TTC549 (cell line): Measurements from ENCODE around the gene CADM2.

Source experiments
- FAIRE-seq: peaks from 2 replicates; lab custom pipeline; 2012; peaks lifted over from hg19 to GRCh38; lab: Jason Lieb, UNC

The CADM2 gene

GRCh38 chr3:85821130-85821756, 862.5 kb downstream of the CADM2 start:
- no peak for FAIRE-seq

- no peak for FAIRE-seq
Observed at GRCh38 chr3:85835857-85836440, 877.2 kb downstream of the CADM2 start.

- FAIRE-seq: no peak
Observed at GRCh38 chr3:85837402-85837801, 878.6 kb downstream of the CADM2 start.

DNA sequence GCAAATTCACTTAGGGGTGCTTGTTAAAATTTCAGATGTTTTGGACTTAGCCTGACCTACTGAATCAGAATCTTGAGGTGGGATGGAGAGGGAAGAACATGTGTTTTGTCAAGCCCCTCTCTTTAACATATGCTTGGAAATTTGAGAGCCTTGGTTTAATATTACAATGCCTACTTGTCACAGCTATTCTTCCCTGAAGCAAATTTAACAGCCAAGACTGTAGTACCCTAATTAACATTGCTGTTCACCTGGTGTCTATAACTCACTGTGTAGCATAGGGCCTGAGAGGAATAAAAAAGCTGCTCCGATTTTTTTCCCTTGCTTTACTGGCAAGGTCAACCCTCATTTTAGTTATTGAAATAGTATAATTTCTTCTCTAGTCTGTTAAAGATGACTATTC, 880.1 kb downstream of the CADM2 start:
- no peak for FAIRE-seq

- no peak for FAIRE-seq
Observed at GRCh38 chr3:85842081-85842480, 883.3 kb downstream of the CADM2 start.

DNA sequence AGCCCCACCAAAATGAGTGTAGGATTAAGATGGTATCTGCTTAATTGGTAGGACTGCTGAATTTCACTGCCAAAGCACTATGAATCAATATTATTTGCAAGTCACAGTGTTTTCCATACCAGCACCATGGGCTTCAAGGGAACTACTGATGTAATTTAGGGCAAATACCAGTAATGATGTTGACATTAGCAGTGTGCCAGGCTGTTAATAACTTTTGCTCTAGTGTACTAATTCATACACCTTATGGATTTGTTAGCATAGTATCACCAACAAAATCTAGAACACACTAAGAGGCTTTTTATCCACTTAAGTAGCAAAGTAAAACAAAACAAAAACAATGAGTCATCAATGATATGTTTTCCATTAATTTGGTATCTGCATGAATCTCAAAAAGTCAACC, 888.2 kb downstream of the CADM2 start:
- FAIRE-seq: no peak

DNA sequence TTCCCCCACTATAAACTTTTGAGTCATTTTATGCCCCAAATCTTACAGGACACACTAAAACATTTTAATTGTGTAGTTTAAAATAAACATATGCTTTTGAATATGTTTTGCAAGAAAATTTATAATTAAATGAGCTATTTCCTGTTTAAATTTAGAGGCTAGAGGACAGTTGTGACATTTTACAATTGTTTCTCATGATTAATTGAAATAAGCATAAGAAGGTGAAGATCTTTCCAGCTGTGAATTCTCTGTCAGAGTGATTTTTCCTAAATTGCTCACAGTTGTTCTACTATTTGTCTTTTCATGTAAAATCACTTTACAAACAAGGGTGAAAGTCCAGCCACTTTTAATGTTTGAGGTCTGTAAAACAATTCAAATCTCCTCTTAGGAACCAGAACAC, 892.3 kb downstream of the CADM2 start:
- no peak for FAIRE-seq

- FAIRE-seq: no peak
Observed at GRCh38 chr3:85853805-85854204, 895.0 kb downstream of the CADM2 start.

- FAIRE-seq: no peak
Observed at GRCh38 chr3:85862893-85863455, 904.2 kb downstream of the CADM2 start.

DNA sequence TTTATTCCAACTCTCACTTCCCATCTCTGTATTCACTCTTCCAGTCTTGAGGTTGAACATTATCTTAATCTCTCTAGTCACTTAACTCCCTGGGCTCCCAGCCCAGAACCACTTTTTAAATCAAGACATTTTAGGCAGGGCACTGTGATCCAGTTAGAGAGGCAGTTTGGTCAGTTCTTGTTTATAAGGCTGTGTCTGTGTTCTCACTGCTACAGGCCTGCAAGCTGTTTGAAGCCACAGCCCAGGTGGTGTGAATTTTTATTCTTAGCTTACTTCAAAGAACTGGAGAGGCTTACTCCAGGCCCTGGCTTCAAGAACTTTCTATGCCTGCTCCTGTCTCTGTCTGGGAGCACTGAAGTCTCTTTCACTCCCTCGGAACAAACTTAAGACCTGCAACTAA, 906.1 kb downstream of the CADM2 start:
- FAIRE-seq: no peak

- no peak for FAIRE-seq
Observed at GRCh38 chr3:85867072-85867471, 908.3 kb downstream of the CADM2 start.

DNA sequence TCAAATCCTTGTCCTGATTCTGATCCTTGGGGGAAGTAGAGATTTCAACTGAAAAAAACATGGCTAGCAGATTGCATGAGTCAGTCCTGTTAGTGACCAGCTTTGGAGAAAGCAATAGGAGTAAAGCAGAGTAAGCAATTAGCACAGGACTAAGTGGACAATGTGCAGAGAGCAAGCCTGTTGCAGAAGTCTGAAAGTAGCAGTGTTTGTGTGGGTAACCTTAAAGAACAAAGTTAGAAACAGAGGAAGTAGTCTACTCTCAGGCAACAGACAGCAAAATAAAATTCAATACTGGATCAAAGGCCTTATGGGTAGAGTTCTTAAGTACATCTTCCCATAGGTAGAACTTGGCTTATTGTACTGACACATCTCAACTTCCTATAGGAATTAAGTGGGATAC, 916.8 kb downstream of the CADM2 start:
- no peak for FAIRE-seq

GRCh38 chr3:85877631-85878030, 918.8 kb downstream of the CADM2 start:
- no peak for FAIRE-seq

DNA sequence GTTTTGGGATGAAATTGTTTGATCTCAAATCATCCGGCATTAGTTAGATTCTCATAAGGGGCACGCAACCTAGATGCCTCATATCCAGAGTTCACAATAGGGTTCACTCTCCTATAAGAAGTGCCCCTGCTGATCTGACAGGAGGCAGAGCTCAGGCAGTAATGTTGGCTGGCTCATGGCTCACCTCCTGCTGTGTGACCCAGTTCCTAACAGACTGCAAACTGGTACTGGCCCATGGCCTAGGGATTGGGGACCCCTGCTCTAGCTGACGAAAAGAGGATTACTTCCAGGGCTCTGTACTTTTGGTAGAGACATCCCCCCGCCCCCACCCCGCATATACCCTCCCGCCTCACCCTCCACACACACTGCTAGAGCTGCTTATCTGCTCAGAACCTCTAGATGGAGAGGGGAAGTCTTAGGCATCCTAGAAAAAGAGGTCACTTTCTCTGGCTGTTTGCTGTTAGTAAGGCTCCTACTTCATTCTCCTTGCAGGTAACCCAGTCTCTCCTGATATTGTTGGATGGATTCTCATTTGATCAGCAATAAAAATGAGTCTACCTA, 923.1 kb downstream of the CADM2 start:
- no peak for FAIRE-seq

DNA sequence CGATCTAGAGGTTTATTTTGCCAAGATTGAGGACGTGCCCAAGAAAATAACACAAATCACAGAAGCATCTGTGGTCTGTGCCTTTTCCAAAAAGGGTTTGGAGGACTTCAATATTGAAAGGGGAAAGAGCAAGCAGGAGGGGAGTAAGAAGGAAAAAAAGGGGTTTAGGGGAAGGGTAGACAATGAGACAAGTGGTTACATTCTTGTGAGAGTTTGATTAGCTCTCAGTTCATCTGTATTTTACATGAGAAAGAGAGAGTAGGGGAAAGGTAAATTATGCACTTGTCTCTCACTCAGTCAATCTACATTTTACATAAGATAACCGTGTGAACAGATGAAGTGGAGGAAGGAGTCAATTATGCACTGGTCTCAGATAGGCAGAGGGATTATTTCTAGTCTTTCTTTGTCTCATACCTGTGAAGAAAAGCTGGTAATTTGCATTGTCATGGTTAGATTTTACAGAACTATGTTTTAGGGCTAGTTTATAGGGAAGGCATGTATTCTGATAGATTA, 931.3 kb downstream of the CADM2 start:
- no peak for FAIRE-seq

DNA sequence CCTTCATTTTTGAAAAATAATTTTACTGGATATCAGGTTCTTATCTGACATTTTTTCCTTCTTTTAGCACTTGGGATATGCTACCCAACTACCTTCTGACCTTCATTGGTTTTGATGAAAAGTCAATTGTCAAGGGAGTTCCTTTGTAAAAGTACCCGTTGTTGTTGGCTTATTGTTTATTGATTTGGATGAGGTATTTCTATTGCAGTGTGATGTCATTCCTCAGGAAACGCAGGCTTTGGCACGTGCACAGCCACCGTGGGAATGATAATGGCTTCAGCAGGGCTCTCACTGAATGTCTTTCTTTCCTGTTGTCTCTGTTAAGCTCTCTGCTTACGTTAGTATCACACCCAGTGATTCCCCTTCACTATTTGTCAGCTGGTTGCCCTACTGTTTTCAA, 944.6 kb downstream of the CADM2 start:
- FAIRE-seq: no peak

- FAIRE-seq: no peak
Observed at GRCh38 chr3:85912980-85913379, 954.2 kb downstream of the CADM2 start.

DNA sequence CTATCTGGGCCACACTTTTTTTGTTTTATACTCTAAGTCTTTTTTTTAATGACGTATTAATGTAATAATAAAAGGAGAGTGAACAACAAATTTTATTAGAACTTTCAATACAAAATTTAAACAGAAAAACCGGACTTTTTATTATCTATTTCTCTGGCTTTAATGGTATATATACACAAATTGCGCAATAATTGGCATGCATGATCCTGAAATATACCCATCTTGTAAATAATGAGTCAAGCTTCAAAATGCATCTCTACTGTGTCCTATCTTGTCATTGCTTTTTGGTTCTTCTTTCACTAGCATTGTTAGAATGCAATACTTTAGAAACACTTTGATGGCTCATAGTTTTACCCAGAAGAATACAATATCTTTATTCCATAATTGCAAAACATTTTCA, 963.6 kb downstream of the CADM2 start:
- no peak for FAIRE-seq

DNA sequence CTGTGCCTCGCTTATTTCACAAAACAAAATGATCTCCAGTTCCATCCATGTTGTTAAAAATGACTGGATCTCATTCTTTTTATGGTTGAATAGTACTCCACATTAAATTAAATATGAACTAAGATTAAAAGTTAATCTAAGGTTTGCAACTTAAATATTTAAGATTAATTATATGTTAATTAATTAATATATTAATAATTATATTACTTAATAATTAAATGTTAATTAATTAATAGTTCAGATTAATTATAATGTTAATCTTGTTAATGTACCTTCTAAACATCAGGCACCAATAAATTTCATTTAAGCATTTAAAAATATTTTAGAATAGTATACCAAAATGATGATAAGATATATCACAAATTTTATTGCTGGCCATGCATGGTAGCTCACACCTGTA, 971.9 kb downstream of the CADM2 start:
- FAIRE-seq: peak; percentile 64

GRCh38 chr3:85933326-85933725, 974.5 kb downstream of the CADM2 start:
- FAIRE-seq: no peak

DNA sequence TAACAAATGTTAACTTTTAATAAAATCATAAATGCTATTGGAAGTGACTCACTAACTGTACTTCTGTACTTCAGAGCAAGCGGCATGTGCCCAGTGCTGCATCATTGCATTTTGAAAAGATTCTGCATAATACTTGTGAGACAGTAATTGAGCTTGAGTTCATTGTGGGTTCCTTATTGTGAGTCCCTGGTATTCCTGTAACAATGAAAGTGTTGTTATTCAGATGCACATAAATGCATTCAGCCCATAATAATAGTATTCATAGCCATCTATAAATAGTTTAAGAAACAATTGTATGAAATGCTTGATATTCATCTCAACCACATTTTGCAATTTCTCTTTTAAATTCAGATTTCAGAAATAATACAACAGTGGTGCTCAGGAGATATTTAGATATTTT, 976.4 kb downstream of the CADM2 start:
- no peak for FAIRE-seq

GRCh38 chr3:85939074-85939482, 980.3 kb downstream of the CADM2 start:
- no peak for FAIRE-seq

DNA sequence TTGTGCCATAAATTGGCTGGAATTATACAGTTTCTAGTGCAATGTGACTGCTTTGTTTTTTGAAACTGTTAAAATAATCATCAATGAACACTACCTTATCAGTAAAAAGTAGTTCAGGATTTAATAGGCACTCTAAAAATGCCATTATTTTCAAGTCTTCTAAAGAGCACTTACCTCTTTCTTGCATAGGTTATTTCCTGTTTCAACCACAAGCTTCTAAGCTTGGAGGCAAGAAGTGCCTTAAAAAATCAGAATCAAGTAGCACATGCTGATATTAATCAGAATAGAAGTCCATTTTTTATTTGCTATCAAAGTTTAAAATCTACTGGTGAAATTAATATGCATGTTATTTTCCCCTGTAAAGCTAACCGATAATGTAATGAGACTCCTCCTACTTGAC, 991.6 kb downstream of the CADM2 start:
- no peak for FAIRE-seq

DNA sequence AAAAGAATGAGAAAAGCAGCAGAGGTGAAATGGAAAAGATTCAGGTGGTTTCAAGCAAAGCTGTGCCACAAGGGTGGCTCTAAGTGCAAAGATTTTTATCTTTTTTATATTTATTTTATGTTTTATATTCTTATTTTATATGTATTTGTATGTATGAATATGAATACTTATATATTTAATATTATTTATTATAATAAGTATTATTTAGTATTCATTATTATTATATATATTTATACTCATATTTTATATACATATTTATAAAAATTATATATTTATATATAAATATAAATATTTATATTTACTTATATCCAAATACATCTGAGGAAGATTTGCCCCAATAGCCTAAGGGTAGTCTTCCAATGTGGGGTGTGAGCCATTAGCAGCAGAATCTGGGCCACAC, 1002.0 kb downstream of the CADM2 start:
- FAIRE-seq: peak; percentile 92
